Measurements from ENCODE around the gene TOMM40L.
"Not testable (repeated sequence)": the region's sequence is repeated elsewhere in the genome, so short reads cannot be mapped to it uniquely, and the experiment has no call there.

Gene TOMM40L

GRCh38 chr1:161257109-161257508 lies 31.2 kb downstream of the TOMM40L start:
- DNase-seq (ENCODE audit: low read depth), result not testable (repeated sequence)

GRCh38 chr1:161258439-161259344 lies 32.8 kb downstream of the TOMM40L start, which contains the start of gene PCP4L1:
TSS of gene PCP4L1 (plus strand) at chr1:161258745. CDS start at chr1:161258975, 230 bp downstream.
- no peak for DNase-seq (ENCODE audit: low read depth)

GRCh38 chr1:161259345-161259702 lies 33.5 kb downstream of the TOMM40L start:
- no peak for DNase-seq (ENCODE audit: low read depth)

- DNase-seq (ENCODE audit: low read depth), result no peak
These were observed 33.9 kb downstream of the TOMM40L start for GRCh38 chr1:161259765-161260164.

- no peak for DNase-seq (ENCODE audit: low read depth)
These were observed 34.8 kb downstream of the TOMM40L start for GRCh38 chr1:161260376-161261260.

GRCh38 chr1:161261261-161262235 lies 35.7 kb downstream of the TOMM40L start:
- DNase-seq (ENCODE audit: low read depth), result no peak

GRCh38 chr1:161265305-161265704 lies 39.4 kb downstream of the TOMM40L start:
- no peak for DNase-seq (ENCODE audit: low read depth)

GRCh38 chr1:161266202-161266601 lies 40.3 kb downstream of the TOMM40L start:
- no peak for DNase-seq (ENCODE audit: low read depth)

- no peak for DNase-seq (ENCODE audit: low read depth)
These were observed 41.0 kb downstream of the TOMM40L start for GRCh38 chr1:161266836-161267235.

- no peak for DNase-seq (ENCODE audit: low read depth)
These were observed 41.5 kb downstream of the TOMM40L start for GRCh38 chr1:161267321-161267720.

- DNase-seq (ENCODE audit: low read depth), result no peak
These were observed 47.5 kb downstream of the TOMM40L start for GRCh38 chr1:161273402-161273801.

- no peak for DNase-seq (ENCODE audit: low read depth)
These were observed 49.0 kb downstream of the TOMM40L start for GRCh38 chr1:161274874-161275273.
